ENCODE data around the gene SLC8A3. TPM values are rescaled to one million over a fixed set of nuclear protein-coding genes. Genes with fewer than 3 reads are reported as not detected.

Gene SLC8A3
- total RNA-seq, 2 donors from 2014 or later = 0.20 to 2.2 TPM

DNA sequence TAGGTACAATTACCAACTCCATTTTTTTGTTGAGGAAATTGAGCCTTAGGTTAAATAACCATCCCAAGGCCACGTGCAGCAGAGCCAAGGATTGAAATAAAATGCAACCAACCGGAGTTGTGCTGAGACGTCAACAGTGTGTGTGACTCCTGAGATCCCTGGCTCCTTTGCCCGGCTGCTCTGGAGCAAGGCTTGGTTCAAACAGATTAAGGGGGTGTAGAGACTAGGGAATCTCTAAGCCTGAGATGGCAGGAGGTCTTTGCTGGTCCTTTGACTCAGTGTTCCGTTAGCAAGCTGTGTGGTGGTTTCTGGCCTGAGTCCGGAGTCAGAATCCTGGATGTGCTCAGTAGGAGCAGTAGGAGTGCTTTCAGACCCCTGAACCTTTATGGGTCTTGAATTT is 1.4 kb upstream of the SLC8A3 start:
- Mint-ChIP-seq H3K27ac (no peak overlapping the region), H3K27me3 (peaks cover 72% of the 10 kb centered on the region), H3K4me1 (peaks cover 12% of the 10 kb centered on the region), H3K36me3 (ENCODE audit: low read depth) (peaks cover 3% of the 10 kb centered on the region), H3K4me3 (no peak overlapping the region)
- no peaks in the 10 kb centered on the region for H3K9me3 ChIP-seq (ENCODE audit: control insufficient read depth, low read length, poor library complexity, severe bottlenecking)
- DNase-seq (no peak), ATAC-seq (no peak)

DNA sequence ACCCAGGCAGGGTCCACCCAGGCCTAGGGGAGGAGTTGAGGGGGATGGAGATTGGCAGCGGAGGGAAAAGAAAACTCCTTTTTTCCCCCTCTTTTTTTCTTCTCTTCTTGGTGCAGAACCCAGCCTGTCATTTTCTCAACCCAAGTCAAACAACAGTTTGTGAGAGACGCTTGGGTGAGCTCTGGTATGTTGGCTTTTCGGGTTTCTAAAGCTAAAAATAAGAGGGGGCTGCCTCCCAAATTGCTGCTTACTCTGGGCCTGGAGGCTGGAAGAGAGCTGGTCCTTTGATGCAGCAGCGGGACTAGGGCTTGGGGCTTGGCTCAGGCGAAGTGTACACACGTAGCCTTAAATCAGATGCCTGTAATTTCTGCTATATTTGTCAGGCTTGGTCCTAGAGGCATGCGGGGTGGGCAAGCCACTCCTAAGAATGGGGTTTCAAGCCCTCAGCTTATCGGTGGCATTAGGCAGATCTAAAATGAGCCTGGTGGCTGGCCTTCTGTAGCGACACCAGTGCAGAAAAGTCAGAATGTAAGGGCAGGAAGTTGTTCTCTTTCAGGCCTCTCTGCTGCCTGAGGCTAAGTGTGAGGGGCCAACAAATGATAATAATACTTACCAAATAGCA is 816 bp upstream of the SLC8A3 start:
- H3K27ac Mint-ChIP-seq = no peak overlapping the region
- H3K4me1 Mint-ChIP-seq = peaks cover 12% of the 10 kb centered on the region
- DNase-seq = no peak
- H3K9me3 ChIP-seq (ENCODE audit: control insufficient read depth, low read length, poor library complexity, severe bottlenecking) = no peaks in the 10 kb centered on the region
- peaks cover 3% of the 10 kb centered on the region for H3K36me3 Mint-ChIP-seq (ENCODE audit: low read depth)
- H3K4me3 Mint-ChIP-seq = peak overlapping the region; percentile 66
- ATAC-seq = no peak
- H3K27me3 Mint-ChIP-seq = peaks cover 75% of the 10 kb centered on the region

DNA sequence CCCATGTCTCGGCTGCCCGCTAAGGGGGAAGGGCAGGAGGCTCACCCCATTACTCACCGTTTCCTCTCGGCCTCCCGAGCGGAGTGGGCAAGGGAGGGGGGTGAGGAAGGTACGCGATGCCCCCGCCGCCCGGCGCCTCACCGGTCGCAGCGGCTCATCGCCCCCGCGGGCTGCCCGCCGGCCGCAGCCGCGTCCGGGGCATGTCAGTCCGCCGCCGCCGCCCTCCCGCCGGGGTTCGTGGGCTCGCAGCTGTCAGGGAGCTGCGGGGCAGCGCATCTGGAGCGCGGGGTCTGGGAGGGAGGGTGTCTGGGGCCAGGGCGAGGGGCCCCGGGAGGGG is 461 bp downstream of the SLC8A3 start:
- H3K27ac Mint-ChIP-seq = no peak overlapping the region
- ATAC-seq (peak; percentile 6), DNase-seq (no peak)
- H3K9me3 ChIP-seq (ENCODE audit: control insufficient read depth, low read length, poor library complexity, severe bottlenecking) = no peaks in the 10 kb centered on the region
- H3K36me3 Mint-ChIP-seq (ENCODE audit: low read depth) = peaks cover 3% of the 10 kb centered on the region
- peaks cover 12% of the 10 kb centered on the region for H3K4me1 Mint-ChIP-seq
- H3K27me3 Mint-ChIP-seq = peaks cover 68% of the 10 kb centered on the region
- peak overlapping the region; percentile 90 for H3K4me3 Mint-ChIP-seq

DNA sequence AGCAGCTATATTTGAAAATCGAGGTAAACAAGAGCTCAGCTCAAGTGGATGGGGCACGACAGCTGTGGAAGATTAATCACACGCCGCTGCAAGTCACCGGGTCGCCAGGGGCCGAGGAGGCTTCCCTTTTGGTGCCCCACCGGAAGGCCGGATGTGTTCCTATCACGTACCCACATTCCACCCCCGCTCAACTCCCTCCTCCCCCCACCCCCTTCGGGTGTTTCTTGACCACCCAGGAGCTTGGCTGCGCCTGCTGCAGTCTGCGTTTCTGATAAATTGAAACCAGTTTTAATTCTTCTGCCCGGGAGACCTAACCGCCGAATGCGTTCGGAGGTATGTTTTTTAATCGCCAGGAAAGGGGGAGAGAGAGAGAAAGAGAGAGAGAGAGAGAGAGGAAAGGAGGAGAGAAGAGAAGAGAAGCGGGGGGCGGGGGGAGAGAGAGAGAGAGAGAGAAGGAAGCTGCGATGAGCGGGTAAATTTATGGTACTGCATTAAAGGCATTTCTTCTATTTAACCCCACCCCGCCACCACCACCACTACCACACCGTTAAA is 1.8 kb downstream of the SLC8A3 start:
- Mint-ChIP-seq H3K27ac (no peak overlapping the region), H3K27me3 (peaks cover 63% of the 10 kb centered on the region), H3K36me3 (ENCODE audit: low read depth) (peaks cover under 1% of the 10 kb centered on the region), H3K4me1 (peaks cover 12% of the 10 kb centered on the region), H3K4me3 (peak overlapping the region; percentile 90)
- no peaks in the 10 kb centered on the region for H3K9me3 ChIP-seq (ENCODE audit: control insufficient read depth, low read length, poor library complexity, severe bottlenecking)
- DNase-seq (no peak), ATAC-seq (no peak)

DNA sequence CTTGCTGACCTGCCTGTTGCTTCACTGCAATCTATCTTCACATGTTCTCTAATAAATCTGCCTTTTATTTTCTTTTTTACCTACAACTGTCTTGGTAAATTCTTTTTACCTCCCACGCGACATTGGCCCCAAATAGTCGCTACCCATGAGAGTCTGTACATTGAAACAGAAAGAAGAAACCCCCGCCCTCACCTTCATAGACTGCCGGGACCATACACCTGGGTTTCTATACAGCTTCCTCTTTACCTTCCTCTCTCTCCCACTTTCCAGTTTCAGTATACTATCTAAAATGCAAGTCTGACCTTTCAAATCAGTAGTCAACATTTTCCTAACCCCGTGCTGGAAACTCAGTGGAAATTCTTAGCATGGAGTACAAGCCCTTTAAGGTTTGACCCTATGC is 4.8 kb downstream of the SLC8A3 start:
- H3K27ac Mint-ChIP-seq = no peak overlapping the region
- H3K27me3 Mint-ChIP-seq = peaks cover 34% of the 10 kb centered on the region
- H3K36me3 Mint-ChIP-seq (ENCODE audit: low read depth) = no peaks in the 10 kb centered on the region
- no peaks in the 10 kb centered on the region for H3K9me3 ChIP-seq (ENCODE audit: control insufficient read depth, low read length, poor library complexity, severe bottlenecking)
- H3K4me3 Mint-ChIP-seq = no peak overlapping the region
- peaks cover 12% of the 10 kb centered on the region for H3K4me1 Mint-ChIP-seq
- ATAC-seq = no peak
- DNase-seq = no peak

DNA sequence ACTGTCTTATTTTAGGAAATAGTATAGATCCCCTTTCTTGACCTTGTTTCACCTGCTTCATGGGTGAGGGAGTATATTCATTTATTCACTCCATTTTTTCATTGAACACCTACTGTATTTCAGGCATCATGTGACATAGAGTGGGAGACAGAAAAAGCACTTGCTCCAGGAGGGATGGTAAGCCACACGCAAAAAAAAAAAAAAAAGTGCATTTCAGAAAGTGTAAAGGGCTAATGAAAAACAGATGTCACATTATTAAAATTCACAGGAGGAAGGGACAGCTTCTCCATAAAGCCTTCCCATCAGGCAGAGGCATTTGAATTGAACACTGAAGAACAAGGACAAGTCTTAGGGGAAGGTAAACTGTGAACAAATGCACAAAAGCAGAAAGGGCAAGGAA is 7.5 kb downstream of the SLC8A3 start:
- Mint-ChIP-seq H3K27ac (no peak overlapping the region), H3K4me3 (no peak overlapping the region), H3K4me1 (no peaks in the 10 kb centered on the region), H3K27me3 (peaks cover 14% of the 10 kb centered on the region), H3K36me3 (ENCODE audit: low read depth) (no peaks in the 10 kb centered on the region)
- no peak for ATAC-seq
- H3K9me3 ChIP-seq (ENCODE audit: control insufficient read depth, low read length, poor library complexity, severe bottlenecking) = no peaks in the 10 kb centered on the region
- DNase-seq = no peak

DNA sequence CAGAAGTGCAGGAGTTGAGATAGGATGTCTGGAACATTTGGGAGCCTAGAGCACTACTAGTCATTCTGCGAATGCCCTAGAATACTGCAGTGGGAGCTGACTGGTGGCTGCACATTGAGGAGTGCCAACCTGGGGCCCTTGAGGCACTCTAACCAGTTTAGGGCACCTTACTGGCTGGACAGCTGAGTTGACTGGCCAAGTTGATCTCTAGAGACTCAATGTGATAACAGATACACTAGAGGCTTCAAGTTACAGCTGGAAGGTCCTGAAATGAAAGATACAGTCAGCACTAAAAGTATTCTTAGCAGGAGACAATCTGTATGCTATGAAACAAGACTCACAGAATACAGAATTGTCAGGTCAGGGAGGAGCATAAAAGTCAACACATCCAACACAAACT is 8.0 kb downstream of the SLC8A3 start:
- H3K9me3 ChIP-seq (ENCODE audit: control insufficient read depth, low read length, poor library complexity, severe bottlenecking) = no peaks in the 10 kb centered on the region
- H3K27me3 Mint-ChIP-seq = peaks cover 8% of the 10 kb centered on the region
- ATAC-seq (no peak), DNase-seq (no peak)
- H3K36me3 Mint-ChIP-seq (ENCODE audit: low read depth) = no peaks in the 10 kb centered on the region
- H3K27ac Mint-ChIP-seq = no peak overlapping the region
- H3K4me3 Mint-ChIP-seq = no peak overlapping the region
- H3K4me1 Mint-ChIP-seq = no peaks in the 10 kb centered on the region

DNA sequence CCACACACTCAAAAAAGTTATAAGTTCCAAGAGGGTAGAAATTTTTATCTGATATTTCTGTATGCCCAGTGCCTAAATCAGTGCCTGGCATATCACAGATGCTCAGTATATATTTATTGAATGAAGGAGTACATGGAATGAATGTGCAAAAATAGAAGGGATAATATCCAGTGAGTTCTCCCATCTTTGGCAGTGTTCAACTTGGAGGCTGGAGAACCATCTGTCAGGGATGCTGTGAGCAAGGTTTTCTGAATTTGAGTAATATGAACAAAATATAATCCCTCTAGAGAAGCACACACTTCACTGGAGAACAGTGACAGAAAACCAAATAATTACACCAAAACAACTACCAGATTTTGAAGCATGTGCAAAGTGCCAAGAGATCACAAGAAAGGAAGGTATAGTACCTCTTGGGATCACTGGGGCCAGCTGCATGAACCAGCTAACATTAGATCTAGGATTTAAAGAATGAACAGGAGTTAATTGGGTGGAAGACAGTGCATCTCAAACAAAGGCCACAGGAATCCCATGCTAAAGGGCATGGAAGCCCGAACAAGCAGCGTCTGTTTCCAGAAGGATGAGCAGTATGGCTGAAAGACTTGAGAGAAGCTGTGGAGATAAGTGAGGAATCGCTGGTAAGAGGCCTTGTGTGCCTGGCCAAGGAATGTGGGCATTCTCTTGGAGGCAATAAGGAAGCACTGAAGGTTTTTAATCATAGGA is 11.5 kb downstream of the SLC8A3 start:
- Mint-ChIP-seq H3K36me3 (ENCODE audit: low read depth) (no peaks in the 10 kb centered on the region), H3K4me1 (no peaks in the 10 kb centered on the region), H3K27ac (no peak overlapping the region), H3K27me3 (peaks cover 10% of the 10 kb centered on the region), H3K4me3 (no peak overlapping the region)
- no peaks in the 10 kb centered on the region for H3K9me3 ChIP-seq (ENCODE audit: control insufficient read depth, low read length, poor library complexity, severe bottlenecking)
- DNase-seq (no peak), ATAC-seq (no peak)

DNA sequence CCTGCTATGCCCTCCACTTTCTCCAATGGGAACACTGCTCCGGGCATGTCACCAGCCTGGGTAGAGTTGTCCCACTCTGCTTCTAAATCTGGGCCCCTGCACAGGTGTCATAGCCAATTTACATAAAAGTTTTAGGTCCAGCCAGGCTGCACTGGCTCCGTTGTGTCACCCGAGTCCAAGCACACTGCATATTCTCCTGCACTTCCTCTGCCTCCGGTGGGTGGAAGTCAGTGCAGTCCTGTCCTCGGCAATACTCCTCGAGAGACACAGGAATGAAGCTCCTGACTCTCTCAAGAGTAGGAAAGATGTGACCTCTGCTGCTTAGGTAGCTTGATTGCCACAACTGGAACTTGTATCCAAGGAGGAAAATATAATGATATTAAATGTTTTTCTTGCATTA is 15.2 kb downstream of the SLC8A3 start:
- Mint-ChIP-seq H3K36me3 (ENCODE audit: low read depth) (no peaks in the 10 kb centered on the region), H3K27me3 (peaks cover 20% of the 10 kb centered on the region), H3K27ac (no peak overlapping the region), H3K4me1 (no peaks in the 10 kb centered on the region), H3K4me3 (no peak overlapping the region)
- ATAC-seq = no peak
- DNase-seq = no peak
- H3K9me3 ChIP-seq (ENCODE audit: control insufficient read depth, low read length, poor library complexity, severe bottlenecking) = no peaks in the 10 kb centered on the region

DNA sequence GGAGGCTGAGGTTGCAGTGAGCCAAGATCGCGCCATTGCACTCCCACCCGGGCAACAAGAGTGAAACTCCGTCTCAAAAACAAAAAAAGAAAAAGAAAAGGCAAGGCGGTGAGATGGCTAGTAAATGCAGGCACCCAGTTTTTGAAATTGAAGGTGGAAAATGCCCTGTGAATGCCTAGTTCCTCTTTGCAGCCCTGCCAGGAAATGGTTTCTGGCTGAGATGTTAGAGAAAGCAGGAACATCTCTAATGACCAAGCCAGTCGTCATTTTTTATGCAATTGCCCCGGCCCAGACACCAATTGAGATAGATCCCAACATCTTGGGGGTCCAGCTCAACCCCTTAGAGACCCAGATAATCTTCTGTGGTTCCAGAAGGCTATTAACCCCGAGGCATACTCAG is 17.0 kb downstream of the SLC8A3 start:
- Mint-ChIP-seq H3K4me1 (no peaks in the 10 kb centered on the region), H3K27me3 (peaks cover 28% of the 10 kb centered on the region), H3K27ac (no peak overlapping the region), H3K4me3 (no peak overlapping the region), H3K36me3 (ENCODE audit: low read depth) (no peaks in the 10 kb centered on the region)
- no peaks in the 10 kb centered on the region for H3K9me3 ChIP-seq (ENCODE audit: control insufficient read depth, low read length, poor library complexity, severe bottlenecking)
- no peak for ATAC-seq
- DNase-seq = no peak

DNA sequence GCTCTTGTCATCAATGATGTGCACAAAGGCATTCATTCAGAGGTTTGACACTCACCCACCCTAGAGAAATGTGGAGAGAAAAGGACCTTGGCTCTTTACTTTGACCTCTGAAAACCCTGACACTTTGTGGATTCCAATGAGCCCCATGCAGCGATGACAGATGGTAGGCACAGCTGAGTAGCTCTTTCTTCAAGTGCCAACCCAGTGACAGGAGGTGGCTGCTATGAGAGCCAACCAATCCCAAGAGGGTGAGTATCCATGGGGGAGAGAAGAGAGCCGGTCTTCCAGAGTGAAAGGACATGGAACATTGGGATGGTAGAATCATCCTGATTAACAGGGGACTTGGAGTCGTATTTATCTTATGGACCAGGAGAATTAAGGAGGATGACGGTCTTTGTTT is 17.8 kb downstream of the SLC8A3 start:
- DNase-seq (no peak), ATAC-seq (no peak)
- Mint-ChIP-seq H3K27me3 (peaks cover 28% of the 10 kb centered on the region), H3K36me3 (ENCODE audit: low read depth) (no peaks in the 10 kb centered on the region), H3K4me3 (no peak overlapping the region), H3K27ac (no peak overlapping the region), H3K4me1 (no peaks in the 10 kb centered on the region)
- no peaks in the 10 kb centered on the region for H3K9me3 ChIP-seq (ENCODE audit: control insufficient read depth, low read length, poor library complexity, severe bottlenecking)

DNA sequence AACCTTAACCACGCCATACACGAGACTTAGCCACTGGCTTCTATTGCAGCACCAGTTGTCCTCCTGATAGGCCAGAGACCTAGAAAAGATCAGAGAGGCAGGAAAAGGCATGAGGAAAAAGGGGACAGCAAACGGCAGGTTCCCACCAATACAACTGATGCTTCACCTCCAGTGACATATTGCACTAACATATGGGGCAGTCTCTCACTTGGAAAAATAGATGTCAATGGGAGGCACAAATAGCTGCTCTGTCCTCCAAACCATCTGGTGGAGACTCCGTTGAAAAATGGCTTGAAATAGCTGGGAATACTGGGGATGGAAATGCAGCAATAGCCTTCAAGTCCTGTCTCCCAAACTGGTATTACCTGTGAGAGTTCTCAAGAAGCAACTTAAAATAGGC is 20.3 kb downstream of the SLC8A3 start:
- no peak for ATAC-seq
- no peak overlapping the region for H3K27ac Mint-ChIP-seq

DNA sequence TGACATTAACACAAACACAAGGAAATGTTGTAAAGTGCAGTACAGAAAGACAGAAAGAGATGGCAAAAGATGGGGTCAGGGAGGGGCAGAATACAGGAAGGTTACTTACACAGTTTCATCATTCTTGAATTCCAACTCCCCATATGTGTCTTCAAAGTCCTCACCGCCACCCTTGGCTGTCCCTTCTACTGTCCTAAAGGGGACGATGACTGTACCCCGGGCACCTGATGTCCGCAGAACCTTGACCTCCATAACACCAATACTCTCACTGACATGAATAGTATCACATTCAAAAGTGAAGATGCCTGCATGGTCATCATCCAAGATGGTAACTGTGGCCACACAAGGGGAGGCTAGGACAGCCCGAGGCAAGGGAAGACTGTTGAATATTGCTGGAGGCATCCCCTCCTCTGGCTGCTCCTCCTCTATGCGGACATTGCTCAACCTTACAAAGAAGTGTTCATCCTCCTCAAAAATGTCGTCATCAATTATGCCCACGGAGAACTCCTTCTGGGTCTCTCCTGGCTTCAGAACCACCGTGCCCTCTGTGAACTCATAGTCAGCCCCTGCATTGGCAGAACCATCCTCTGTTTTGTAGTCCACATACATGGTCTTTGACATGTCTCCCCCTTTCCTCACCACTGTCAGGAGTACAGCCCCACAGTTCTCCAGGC is 22.1 kb downstream of the SLC8A3 start:
- H3K27me3 Mint-ChIP-seq = peaks cover 36% of the 10 kb centered on the region
- no peak overlapping the region for H3K27ac Mint-ChIP-seq
- no peak for ATAC-seq
- H3K9me3 ChIP-seq (ENCODE audit: control insufficient read depth, low read length, poor library complexity, severe bottlenecking) = no peaks in the 10 kb centered on the region
- H3K36me3 Mint-ChIP-seq (ENCODE audit: low read depth) = no peaks in the 10 kb centered on the region
- DNase-seq = no peak
- no peak overlapping the region for H3K4me3 Mint-ChIP-seq
- H3K4me1 Mint-ChIP-seq = no peaks in the 10 kb centered on the region

More for the DNA sequence above, 20.3 kb downstream of the SLC8A3 start:
- no peaks in the 10 kb centered on the region for H3K9me3 ChIP-seq (ENCODE audit: control insufficient read depth, low read length, poor library complexity, severe bottlenecking)
- Mint-ChIP-seq H3K36me3 (ENCODE audit: low read depth) (no peaks in the 10 kb centered on the region), H3K4me3 (no peak overlapping the region), H3K4me1 (no peaks in the 10 kb centered on the region), H3K27me3 (peaks cover 38% of the 10 kb centered on the region)
- DNase-seq = no peak
